H1 (cell line): ENCODE measurements around the gene LSR. TPM values are rescaled to one million over a fixed set of nuclear protein-coding genes. Genes with fewer than 3 reads are reported as not detected.

Experiments used
- EP300 ChIP-seq, 2 experiments: IDR thresholded peaks; 1 replicate in 1 of 2; 2 replicates in 1 of 2; pipeline ENCODE4 v1.6.1; 2011 to 2012; ENCODE audit warnings: low read depth in 2 of 2, low read length in 2 of 2, mild to moderate bottlenecking in 2 of 2, borderline replicate concordance in 1 of 2, inconsistent platforms in 1 of 2, moderate library complexity in 1 of 2
- GTF2F1 ChIP-seq: IDR thresholded peaks from 2 replicates; pipeline ENCODE4 v1.6.1; 2012; ENCODE audit warnings: low read depth, low read length, improper control_type of control experiment, borderline replicate concordance
- HDAC6 ChIP-seq: IDR thresholded peaks from one replicate; pipeline ENCODE4 v1.7.1; 2012; ENCODE audit warnings: low read depth, mild to moderate bottlenecking, inconsistent platforms, low read length, moderate library complexity
- NRF1 ChIP-seq: IDR thresholded peaks from 2 replicates; pipeline ENCODE4 v1.6.1; 2011; ENCODE audit warnings: mild to moderate bottlenecking, low read depth, low read length, improper control_type of control experiment
- SIX5 ChIP-seq: IDR thresholded peaks from 2 replicates; pipeline ENCODE4 v1.6.1; 2011; ENCODE audit warnings: mild to moderate bottlenecking, low read depth, low read length
- TAF7 ChIP-seq: optimal IDR thresholded peaks from 2 replicates; pipeline ENCODE3; 2011; ENCODE audit warnings: low read depth, mild to moderate bottlenecking, inconsistent platforms, low read length, moderate library complexity, borderline replicate concordance
- ZNF274 ChIP-seq: IDR thresholded peaks from 2 replicates; pipeline ENCODE4 v1.7.0; 2012; ENCODE audit warnings: low read length, borderline replicate concordance; ENCODE audit errors: extremely low read depth
- polyA plus RNA-seq, 7 experiments: library from polyadenylated mRNA; depleted of rRNA in 3 of 7; stranded (reverse) in 5 of 7; unstranded in 2 of 7; fragments of >200 nt in 5 of 7; fragments of 200-250 nt in 2 of 7; gene quantifications; 1 replicate in 5 of 7; 2 replicates in 1 of 7; 4 replicates in 1 of 7; pipeline versions ENCODE4 v1.2.1 to v1.2.3, GENCODE V29; 2011 to 2013; ENCODE audit warnings: missing spikeins in 2 of 7, mixed read lengths in 2 of 7
- total RNA-seq: library from RNA; stranded (reverse); fragmentation: NEBNext Ultra II Directional; extraction: Animal tissue kit (Norgen Biotek cat#: 25700); gene quantifications from 2 replicates; pipeline ENCODE4 v1.2.1, GENCODE V29; 2021

The LSR gene
- total and polyA plus RNA-seq, 2 of the 8 experiments (the other 6 are each of a cell fraction or from before 2014, with no cell fraction given): 159 to 186 TPM

DNA sequence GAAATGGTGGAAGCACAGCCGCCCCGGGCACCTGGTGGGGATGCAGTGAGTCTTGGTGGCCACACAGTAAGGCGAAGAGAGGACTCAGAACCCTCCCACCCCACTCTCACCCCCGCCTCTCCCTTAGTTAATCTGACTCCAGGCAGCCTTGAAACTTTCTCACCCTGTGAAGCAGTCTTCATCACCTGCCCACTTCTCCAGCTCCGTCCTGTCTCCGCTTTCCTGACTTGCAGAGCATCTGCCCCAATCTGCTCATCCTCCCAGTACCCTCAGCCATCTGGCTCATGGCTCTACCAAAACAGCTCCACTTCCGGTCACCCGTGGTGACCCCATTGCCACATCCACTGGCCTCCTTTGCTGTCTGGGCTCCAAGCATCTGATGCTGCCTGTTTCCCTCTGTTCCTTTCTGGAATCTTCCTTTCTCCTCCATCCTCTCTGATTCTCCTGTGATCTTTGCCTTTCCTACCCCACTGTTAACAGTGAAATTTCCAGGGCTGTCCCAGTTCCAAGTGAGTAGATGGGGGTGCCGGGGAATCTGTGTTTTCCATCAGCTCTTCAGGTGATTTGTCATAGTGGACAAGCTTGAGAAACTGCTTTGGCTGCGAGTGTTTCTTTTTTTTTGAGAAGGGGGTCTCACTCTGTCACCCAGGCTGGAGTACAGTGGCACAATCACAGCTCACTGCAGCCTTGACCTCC, 24.3 kb downstream of the LSR start (continued):
- no peak for TF ChIP-seq GTF2F1
- no peak for TF ChIP-seq EP300 (IDR thresholded peaks at IDR 0.05; ENCODE audit: borderline replicate concordance in 1 of 2, low read depth in 2 of 2, low read length in 2 of 2)
- TF ChIP-seq NRF1: no peak
- TF ChIP-seq SIX5: no peak
- TF ChIP-seq HDAC6: no peak
- no peak for TF ChIP-seq ZNF274
- no peak for TF ChIP-seq TAF7
